Germinal center (tissue), 1 donor: Measurements from ENCODE around the gene ELF4.
A peak's percentile ranks its signal among the peaks of the same experiment; 100 is the strongest.

Experiments used
- DNase-seq: peaks from one replicate; pipeline ENCODE4 v3.0.0; 2012; ENCODE audit warnings: mixed read lengths, low spot score

ELF4 gene

DNA sequence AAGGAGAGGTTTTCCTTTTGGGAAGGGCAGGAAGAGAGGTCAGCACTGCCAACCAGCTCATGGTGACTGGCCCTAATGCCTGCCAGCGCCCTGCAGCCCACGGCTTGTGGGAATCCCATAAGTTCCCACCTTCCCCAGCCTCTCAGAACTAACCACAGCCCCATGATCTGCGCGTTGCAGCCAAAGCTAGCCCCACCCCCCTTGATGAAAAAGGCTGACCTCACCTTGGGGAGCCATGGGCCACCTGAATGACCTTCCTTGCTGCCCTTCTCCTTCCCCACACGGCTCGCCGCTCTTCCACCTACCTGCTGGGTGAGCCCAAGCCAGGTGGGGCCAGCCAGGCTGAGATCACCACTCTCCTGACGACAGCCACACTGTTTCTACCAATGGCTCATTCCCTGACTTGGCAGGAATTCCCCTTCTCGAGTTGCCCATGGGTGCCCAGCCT, 3.9 kb upstream of the ELF4 start:
- DNase-seq: no peak

DNA sequence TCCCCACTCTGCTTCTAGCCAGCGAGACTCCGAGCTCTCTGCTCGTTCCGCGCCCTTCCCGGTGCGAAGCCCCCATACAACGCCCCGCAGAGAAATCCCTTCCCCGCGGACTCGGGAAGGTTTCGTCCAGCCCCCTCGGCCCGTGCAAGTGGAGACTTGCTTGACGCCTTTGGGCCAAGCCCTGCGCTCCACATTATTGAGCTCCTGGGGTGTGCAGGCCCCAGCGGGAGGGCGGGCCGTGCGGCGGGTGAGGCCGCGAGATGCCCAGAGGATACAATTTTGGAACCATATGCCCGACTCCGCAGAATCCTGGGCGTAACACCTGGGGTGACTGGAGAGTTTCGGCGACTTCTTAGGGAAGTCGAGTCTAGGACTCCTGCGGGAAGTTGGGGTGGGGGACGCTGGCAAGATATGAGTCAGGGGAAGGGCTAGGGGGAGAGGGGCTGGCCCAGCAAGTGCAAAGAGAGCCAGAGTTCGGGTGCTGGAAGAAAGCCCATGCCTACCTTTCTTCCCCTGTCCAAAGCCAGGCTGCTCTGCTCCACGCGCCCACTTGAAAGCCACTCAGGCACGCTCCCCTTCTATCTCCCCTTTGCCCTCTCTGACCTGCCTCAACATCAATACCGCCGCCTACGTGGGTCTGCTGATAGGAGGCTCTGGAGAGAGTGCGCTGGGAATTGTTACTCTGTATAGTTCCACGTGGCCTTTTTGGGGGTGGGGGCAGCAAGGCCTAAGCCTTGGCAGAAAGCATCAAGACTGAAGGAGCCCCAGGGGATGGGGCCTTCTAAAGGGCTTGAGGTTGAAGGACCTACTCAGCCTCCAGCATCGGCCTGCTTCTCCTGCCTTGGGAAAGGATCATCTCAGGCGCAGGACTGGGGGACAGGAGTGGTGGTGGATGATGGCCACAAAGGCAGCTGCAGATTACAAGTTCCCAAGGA, 1.2 kb upstream of the ELF4 start:
- DNase-seq: no peak

DNA sequence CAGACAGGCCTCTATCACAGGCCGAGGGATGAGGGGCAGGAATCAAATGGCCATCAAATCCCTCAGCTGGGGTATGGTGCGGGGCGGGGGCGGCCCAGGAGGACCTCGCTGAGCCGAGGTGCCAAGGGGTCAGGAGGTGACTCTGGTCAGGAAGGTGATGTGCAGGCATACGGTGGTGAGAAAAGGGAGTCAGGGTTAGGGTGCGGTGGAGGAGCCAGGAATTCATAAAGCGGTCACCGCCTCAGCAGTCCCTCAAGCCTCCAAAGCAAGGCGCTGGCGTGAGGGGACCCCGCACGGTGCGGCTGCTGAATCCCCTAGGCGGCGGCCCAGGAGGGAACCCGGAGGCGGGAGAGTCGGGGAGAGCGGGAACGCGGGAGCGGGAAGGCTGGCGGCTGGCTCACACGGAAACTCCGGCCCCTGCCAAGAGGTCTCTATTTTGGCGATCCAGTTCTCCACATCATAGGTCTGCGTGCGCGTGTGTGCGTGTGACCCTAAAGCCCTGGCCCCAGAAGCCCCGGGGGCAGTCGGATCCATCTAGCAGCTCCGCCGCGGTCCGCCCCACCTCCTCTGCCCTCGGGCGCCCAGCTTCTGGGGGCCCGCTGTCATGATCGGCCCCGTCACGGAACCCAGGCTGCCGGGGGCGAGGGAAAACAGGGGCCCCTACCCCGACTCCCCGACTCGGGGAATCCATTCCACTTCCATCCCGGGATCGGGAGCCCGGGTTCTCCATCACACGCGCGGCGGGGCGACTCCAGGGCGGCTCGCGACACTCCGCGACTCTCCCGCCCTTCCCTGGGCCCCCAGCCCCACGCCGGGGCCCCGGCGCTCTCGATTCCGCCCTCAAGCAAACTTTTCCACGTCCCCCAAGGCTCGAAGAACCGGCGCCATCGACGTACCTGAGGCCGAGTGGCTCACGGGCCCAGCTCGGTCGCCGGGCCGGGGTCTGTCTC, 593 bp downstream of the ELF4 start:
- no peak for DNase-seq

DNA sequence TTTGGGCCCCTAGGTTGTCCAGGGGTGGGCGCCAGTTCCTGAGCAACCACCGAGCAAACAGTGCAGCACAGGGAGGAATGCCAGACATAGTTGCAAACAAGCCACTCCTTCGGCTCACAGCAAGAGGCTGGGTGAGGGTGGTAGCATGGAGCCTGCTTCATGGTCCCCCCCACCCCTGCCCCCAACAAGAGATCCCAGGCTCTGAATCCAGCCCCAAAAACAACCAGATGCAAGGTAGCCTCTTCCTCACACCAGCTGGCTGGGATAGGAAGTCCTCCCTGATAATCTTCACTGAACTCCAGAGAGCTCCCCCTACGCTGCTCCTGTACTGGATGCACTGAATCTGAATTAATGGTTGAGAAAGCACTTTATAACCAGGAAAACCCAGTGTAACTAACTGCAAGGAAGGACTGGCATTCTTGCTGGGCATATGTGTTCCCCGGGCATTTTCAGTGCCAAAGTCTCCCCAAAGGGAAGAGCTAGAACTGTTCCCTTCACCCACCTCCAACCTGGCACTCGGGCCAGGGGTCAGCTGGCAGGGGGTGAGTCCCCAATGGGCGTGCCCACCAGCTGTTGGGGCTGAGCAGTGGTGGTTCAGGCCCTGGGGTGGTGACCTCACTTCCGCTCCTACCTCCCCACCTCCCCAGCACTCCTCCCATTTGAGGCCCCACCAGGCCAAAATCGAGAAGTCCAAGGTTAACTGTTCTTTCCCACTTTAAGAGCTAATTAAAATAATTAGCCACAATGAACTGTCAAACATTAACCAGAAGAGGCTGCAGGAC, 1.5 kb downstream of the ELF4 start:
- DNase-seq: peak; percentile 46

DNA sequence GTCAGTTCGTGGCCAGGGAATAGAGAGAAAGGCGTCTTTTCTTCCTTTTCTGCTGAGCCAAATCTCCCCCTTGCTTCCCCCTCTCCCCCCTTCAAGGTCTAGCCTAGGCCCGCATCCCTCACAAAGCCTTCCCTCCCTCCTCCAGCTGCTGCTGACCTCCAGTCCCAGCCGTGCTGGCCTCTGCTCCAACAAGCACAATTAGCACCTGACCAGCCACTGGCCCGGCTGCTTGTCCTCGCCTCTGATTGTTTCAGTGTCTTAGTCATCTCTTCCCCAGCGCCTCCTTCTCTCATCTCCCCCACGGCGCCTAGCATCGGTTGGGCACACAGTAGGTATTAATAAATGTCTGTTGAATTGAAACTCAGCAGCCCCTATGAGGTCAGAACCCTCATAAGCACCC, 4.2 kb downstream of the ELF4 start:
- DNase-seq: no peak

DNA sequence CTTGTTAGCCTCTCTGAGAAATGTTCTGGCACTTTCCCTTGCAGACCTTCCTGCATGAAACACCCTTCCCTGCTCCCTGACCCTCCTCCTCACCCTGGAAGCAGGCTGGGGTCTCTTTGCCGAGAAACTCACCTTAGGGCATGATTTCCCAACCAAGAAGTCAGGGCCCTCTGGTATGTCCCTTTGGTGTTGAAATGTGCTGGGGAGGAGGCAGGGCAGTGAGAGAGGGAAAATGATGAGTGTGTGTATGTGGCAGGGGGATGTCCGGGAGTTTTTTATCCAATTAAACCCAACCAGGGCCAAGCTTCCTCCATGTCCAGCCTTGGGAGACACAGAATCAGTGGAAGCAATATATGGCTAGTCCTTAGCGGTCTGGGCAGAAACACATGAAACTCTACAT, 5.1 kb downstream of the ELF4 start:
- no peak for DNase-seq

DNA sequence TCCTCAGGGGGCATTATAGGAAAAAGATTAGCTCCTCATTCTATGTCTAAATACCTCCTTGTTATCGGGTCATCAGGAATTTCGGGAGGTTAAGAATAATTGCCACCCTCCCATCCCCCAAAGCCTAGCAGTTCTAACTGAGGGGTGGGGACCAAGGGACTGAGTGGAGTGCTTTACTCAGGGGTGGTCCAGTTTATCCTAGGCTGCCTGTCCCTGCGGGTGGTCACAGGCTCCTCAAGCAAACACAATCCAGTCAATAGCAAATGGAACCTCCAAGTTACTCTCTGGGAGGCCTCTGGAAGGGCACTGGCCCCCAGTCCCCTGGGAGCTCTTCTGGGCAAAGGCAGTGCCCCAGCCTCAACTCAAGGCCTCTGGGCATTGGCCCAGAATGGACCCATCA, 6.7 kb downstream of the ELF4 start:
- no peak for DNase-seq

DNA sequence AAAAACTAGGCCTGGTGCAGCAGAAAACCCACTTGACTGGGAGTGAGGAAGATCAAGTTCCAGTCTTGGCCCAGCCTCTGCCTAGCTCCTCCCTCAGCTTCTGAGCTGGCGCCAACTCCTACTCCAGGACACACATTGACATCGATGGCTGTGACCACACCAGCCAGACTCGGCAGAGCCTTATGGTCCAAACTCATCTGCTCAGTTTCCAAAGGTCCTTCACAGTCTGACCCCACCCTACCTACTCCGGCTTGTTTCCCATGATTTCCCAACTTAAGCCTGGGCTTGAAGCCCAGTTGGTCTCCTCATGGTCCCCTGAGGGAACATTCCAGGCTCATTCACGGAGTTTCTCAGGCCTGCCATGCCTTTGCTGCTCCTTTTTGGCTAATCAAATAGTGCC, 10.1 kb downstream of the ELF4 start:
- no peak for DNase-seq

DNA sequence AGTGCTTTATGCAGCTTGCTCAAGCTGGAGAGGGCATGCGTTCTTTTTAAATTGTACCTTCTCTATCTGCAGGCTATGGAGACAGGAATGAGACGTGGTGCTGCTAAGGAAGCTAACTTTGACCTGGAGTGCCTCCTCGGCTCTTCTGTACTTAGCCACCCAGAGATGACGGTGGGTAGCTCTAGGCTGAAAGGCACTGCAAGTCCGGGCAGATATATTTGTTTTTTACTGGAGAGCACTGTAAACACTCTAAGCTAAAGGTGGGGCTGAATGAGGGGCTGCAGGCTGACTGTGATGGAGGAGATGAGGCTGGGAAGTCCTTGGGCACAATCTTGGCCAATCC, 12.1 kb downstream of the ELF4 start:
- DNase-seq: no peak

DNA sequence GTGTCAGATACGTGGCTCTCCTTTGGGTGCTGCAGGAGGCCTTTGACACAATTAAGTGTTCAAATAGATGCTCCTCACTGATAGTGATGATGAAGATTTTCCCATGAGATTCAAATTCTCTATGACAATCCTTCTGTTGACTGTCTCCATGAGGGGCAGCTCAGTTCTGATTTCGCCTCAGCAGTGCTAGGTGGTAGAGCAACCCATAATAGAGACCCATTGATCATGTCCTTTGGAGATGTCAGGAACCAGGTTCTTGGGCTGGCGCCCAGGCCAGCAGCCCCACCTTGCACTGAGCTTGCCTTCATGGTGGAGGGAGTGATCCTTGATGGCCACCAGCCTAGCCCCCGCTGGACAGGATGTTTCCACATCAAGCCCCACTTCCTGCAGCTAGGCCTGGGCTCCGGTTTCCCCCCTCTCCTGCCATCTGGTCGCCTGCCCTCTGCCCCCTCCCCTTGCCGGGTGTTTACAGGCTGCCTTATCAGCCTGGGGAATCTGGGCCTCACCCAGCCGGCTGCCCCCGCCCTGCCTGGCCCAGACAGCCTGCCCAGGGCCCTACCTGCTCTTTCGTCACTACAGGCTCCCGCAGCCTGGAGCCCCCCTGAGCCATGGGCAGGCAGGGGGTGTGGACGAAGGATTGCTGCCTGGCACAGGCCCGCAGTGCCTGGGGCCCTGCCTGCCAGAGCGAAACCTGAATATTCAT, 12.6 kb downstream of the ELF4 start:
- no peak for DNase-seq

DNA sequence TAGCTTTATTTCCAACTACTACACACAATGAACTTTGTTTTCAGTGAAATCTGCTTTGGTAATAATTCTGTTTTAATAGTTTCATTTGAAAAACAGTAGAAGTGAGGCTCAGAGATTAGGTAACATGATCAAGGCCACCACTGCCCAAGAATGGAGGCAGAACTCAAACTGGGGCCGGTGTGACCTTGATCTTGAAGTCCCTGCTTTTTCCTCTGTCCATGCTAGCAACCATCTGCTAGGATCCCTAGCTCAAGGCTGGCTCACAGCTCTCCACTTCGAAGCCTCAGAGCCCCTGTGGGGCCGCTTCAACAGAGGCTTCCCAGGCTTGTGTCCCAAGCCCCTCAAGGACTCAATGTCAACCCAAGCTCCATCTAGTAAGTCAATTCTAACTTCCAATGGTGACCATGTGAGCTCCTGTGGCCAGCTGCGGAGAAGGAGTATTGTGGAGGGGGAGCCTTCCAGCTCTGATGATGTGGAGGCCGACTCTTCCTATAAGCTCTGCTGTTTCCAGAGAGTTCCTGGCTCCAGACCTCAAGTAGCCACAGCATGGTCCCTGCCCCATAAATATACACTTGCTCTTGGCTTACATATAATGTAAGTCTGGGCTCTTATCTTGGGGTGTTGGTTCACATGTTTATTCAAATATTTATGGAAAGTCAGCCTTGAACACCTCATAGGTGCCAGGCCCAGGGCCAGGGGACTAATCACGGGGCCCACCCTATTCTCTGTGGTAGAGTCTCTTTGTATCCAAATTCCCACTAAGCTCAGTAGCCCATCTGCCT, 14.9 kb downstream of the ELF4 start:
- DNase-seq: no peak

DNA sequence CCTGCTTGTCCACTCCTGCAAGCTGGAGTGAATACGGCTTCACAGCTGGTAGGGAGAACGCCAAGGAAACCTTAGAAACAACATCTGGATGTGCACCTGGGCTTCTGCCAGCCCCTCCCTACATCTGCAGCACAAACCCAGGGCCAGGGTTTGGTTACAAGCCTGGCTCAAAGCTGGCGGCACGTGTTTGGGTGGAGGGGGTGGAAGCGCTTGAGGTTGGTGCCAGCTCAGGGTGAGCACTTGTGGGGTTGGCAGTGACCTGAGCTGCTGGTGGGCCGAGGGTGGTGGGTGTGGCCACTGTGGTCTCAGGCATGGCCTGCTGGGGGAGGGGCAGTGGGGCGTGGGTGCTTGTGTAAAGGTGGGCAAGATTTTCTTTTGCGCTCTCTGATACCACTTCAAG, 15.6 kb downstream of the ELF4 start:
- DNase-seq: no peak

DNA sequence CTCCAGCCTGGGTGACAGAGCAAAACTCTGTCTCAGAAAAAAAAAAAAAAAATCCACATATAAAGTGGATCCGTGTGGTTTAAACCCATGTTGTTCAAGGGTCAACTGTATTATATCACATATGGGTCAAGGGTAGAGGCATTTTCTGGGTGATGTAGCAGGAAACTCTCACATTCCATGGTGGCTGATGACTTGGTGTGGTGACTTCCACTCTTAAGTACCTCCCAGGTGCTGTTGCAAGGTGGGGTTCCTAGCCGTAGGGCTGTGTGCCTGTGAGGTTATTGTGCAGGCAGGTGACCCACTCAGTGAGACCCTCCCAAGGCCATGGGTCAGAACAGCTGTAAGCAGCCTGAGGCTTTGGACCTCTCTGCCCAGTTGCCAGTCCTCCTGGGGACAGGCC, 17.0 kb downstream of the ELF4 start:
- no peak for DNase-seq

DNA sequence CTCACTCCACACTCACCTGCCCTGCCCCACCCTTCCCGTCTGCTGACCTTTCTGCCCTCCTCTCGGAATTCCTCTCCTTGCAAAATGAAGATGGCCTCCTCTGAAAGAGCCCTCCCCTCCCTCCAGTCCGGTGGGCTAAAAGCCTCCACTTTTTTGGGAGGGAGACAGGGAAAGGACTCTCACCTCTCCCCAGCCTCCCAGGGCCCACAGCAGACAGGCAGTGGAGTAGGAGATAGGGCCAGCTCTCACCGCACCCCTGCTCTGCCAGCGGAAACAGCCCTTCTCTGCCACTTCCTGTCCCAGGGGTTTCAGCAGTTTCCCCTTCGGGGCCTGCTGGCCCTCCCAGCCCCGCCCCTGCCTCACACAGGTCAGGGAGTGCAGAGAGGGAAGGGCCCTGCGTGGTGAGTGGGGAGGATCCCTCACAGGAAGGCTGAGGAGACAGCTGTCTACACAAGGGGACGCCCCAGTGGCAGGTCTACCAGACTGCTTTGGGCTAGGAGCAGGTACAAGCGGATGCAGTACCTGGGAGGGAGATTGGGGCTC, 18.2 kb downstream of the ELF4 start:
- DNase-seq: peak; percentile 85

DNA sequence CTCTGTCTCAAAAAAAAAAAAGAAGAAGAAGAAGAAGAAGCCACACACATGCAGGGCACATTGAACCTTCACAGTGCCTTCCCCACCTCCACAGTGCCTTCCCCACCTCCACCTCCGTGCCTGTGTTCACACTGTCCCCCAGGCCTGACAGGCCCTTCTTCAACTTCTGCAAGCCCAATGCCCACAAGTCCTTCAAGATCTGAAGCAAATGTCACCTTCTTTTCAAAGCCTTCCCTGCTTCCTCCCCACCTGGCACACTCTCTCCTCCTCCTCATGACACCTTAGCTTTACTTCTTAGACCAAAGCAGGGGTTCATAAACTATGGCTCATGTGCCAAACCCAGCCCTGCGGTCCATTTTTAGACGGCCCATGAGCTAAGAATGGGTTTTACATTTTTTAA, 19.9 kb downstream of the ELF4 start:
- no peak for DNase-seq

DNA sequence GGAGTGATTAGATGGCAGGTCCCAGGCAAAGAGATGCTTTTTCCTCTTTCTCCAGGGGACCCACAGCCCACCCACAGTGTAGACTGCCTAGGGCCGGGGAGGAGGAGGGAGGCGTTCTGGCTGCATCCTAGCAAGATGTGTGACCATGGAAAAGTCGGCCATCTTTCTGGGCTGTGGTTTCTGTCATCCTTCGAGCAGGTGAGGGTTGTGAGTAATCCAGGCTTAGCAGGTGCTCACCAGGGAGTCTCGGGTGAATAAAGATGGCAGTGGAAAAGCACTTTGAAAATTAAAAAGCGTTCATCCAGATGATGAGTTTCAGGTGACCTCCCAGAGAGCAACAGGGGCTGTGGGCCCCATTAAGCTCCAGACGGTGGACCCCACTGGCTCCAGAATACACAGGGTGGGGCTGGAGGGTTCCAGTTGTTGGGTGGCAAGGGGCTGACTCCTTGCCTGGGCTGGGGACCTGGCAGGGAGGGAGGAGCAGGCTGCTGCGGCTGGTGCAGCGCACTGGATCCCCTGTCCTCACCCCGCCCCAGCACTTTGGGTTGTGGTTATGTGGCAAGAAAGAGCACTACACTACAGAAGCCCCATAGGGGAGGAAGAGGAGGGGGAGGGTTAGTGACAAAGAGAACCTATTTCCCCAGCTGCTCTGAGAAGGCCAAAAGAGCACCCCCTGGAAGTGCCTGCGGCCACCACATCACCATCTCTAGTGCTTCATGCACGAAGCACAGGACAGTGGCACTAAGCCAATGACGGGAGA, 23.7 kb downstream of the ELF4 start:
- peak; percentile 51 for DNase-seq

DNA sequence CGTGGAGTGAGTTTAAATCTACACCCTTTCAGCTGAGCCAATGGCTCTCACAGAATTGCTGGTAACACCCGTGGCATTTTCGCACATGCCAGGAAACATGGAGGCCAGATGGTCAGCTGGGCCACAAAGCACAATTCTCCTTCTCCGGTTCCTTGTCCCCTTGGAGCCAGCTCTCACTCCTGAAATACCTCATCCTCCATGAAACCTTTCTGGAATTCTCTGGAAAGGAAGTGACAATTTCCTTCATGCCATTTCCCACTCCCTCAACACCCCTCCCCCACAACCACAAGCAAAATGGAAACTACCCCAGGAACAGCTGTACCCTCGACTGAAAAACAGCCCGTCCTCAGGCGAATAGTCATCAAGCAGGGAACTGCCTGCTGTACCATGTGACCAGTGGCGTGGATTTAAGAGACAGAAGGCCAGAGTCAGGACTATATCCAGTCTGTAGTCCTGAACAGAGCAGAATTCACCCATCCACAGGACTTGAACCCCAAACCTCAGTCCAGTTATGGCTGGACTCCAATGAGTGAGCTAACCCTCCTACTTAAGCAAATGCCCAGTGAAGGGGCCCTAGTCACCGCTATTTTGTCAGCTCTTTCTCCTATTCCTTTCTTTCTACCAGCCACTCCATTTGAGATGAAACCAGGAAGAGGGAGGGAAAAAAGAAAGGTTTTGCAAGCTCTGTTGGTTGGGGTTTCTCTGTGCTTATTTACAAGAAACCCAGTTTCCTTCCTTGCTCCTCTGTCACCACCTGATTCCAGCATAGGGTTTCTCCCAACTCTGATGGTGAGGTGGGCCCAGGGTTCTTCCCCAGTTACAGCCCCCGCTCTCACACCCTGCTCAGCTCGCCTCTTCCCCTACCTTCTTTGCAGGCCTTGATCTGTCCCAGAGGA, 24.5 kb downstream of the ELF4 start:
- DNase-seq: no peak

DNA sequence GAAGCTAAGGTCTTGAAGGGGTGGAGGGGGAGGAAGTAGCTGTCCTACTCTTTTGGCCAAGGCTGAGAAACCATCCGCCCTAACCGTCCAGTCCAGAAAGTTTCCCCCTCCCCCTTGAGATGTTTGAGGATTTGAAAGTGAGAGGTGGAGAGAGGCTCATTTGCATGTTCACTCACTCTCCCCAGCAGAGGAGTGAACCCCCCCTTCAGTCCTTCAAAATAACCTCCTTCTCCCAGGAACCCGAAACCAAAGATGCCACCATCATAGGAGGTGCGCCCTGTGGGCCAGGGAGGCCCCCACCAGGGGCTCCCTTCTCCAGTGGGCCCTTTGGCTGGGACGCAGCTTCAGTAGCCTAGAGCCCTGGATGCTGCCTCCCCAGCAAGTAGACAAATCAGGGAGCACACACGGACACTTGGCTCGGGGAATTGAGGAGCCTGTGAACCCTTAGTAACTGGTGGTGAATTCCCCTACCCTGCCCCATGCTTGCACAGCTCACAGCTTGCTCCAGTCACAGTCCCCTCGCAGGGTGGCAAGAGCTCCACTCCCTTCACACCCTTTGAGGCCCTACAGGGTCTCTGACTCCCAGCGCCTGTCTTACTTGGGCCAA, 25.6 kb downstream of the ELF4 start:
- peak; percentile 39 for DNase-seq
